Measurements from ENCODE around the gene RPS6KA5.
A peak's percentile ranks its signal among the peaks of the same experiment; 100 is the strongest.

Gene RPS6KA5

GRCh38 chr14:90874599-90874998 lies 185.8 kb downstream of the RPS6KA5 start:
- Mint-ChIP-seq H3K27ac (no peak overlapping the region), H3K9me3 (no peaks in the 10 kb centered on the region), H3K36me3 (ENCODE audit: low read depth) (peaks cover 21% of the 10 kb centered on the region), H3K4me1 (peaks cover 5% of the 10 kb centered on the region), H3K27me3 (ENCODE audit: low read depth) (no peaks in the 10 kb centered on the region), H3K4me3 (no peak overlapping the region)
- no peak for TF ChIP-seq CTCF (IDR thresholded peaks at IDR 0.05; ENCODE audit: unreplicated experiment in 3 of 3)

- Mint-ChIP-seq H3K27ac (peak overlapping the region in 2 of 3 experiments; percentile 29 to 63), H3K4me1 (peaks cover 5% of the 10 kb centered on the region), H3K27me3 (ENCODE audit: low read depth) (no peaks in the 10 kb centered on the region), H3K4me3 (no peak overlapping the region), H3K36me3 (ENCODE audit: low read depth) (peaks cover 17% of the 10 kb centered on the region), H3K9me3 (no peaks in the 10 kb centered on the region)
- TF ChIP-seq CTCF (IDR thresholded peaks at IDR 0.05; ENCODE audit: unreplicated experiment in 3 of 3) = no peak
Observed at GRCh38 chr14:90871605-90872233, 188.7 kb downstream of the RPS6KA5 start.

GRCh38 chr14:90870950-90871604 lies 189.4 kb downstream of the RPS6KA5 start:
- peaks cover 13% of the 10 kb centered on the region for H3K36me3 Mint-ChIP-seq (ENCODE audit: low read depth)
- peak overlapping the region in 1 of 3 experiments; percentile 29 for H3K27ac Mint-ChIP-seq
- no peak overlapping the region for H3K4me3 Mint-ChIP-seq
- no peaks in the 10 kb centered on the region for H3K27me3 Mint-ChIP-seq (ENCODE audit: low read depth)
- H3K4me1 Mint-ChIP-seq = peaks cover 5% of the 10 kb centered on the region
- no peaks in the 10 kb centered on the region for H3K9me3 Mint-ChIP-seq
- no peak for TF ChIP-seq CTCF (IDR thresholded peaks at IDR 0.05; ENCODE audit: unreplicated experiment in 3 of 3)

- no peak for TF ChIP-seq CTCF (IDR thresholded peaks at IDR 0.05; ENCODE audit: unreplicated experiment in 3 of 3)
- Mint-ChIP-seq H3K4me3 (no peak overlapping the region), H3K9me3 (no peaks in the 10 kb centered on the region), H3K4me1 (peaks cover 5% of the 10 kb centered on the region), H3K27me3 (ENCODE audit: low read depth) (no peaks in the 10 kb centered on the region), H3K36me3 (ENCODE audit: low read depth) (no peaks in the 10 kb centered on the region), H3K27ac (no peak overlapping the region)
Observed at GRCh38 chr14:90867501-90867900, 192.9 kb downstream of the RPS6KA5 start.

GRCh38 chr14:90866833-90867232 lies 193.6 kb downstream of the RPS6KA5 start:
- H3K4me3 Mint-ChIP-seq = no peak overlapping the region
- H3K4me1 Mint-ChIP-seq = peaks cover 3% of the 10 kb centered on the region
- H3K36me3 Mint-ChIP-seq (ENCODE audit: low read depth) = no peaks in the 10 kb centered on the region
- no peak overlapping the region for H3K27ac Mint-ChIP-seq
- TF ChIP-seq CTCF (IDR thresholded peaks at IDR 0.05; ENCODE audit: unreplicated experiment in 3 of 3) = no peak
- H3K27me3 Mint-ChIP-seq (ENCODE audit: low read depth) = no peaks in the 10 kb centered on the region
- H3K9me3 Mint-ChIP-seq = no peaks in the 10 kb centered on the region

GRCh38 chr14:90864741-90865140 lies 195.7 kb downstream of the RPS6KA5 start:
- Mint-ChIP-seq H3K4me3 (no peak overlapping the region), H3K36me3 (ENCODE audit: low read depth) (no peaks in the 10 kb centered on the region), H3K9me3 (no peaks in the 10 kb centered on the region), H3K27ac (no peak overlapping the region), H3K4me1 (no peaks in the 10 kb centered on the region), H3K27me3 (ENCODE audit: low read depth) (no peaks in the 10 kb centered on the region)
- TF ChIP-seq CTCF (IDR thresholded peaks at IDR 0.05; ENCODE audit: unreplicated experiment in 3 of 3) = no peak

Data from nephron (organoid).